Omental fat pad (tissue), 4 donors: ENCODE results near the gene AKT2. TPM values are rescaled to one million over a fixed set of nuclear protein-coding genes. Genes with fewer than 3 reads are reported as not detected.

Source experiments
- ATAC-seq: fragments of 150-250 bp; one replicate; pipeline ENCODE4 v1.9.1; 2016; ENCODE audit warnings: mild to moderate bottlenecking, moderate library complexity; ENCODE audit not compliant: low FRiP score
- DNase-seq: peaks from one replicate; pipeline ENCODE4 v3.0.0-alpha.2; 2019; ENCODE audit warnings: low spot score
- CTCF ChIP-seq, 3 donors: fragments of 450-650 bp; IDR thresholded peaks; one replicate each; pipeline ENCODE4 v1.5.1; 2016 to 2017; ENCODE audit warnings: antibody characterized with exemption in 3 of 3, mild to moderate bottlenecking in 3 of 3, moderate library complexity in 2 of 3
- total RNA-seq, 4 donors: library from RNA; depleted of rRNA; stranded (reverse); fragments of >200 nt; gene quantifications; one replicate each; pipeline ENCODE4 v1.1.0, GENCODE V29; 2016

Gene AKT2
- total RNA-seq, 4 donors from 2014 or later: 84.7 to 151 (median 99.1) TPM

- no peak for ATAC-seq
- TF ChIP-seq CTCF (IDR thresholded peaks at IDR 0.05): no peak
- no peak for DNase-seq
These were observed 17.3 kb upstream of the AKT2 start for GRCh38 chr19:40302224-40303011.

GRCh38 chr19:40300668-40301067, 15.5 kb upstream of the AKT2 start:
- no peak for DNase-seq
- TF ChIP-seq CTCF (IDR thresholded peaks at IDR 0.05): no peak
- ATAC-seq: no peak

GRCh38 chr19:40298026-40298425, 12.9 kb upstream of the AKT2 start:
- no peak for TF ChIP-seq CTCF (IDR thresholded peaks at IDR 0.05)
- DNase-seq (no peak), ATAC-seq (no peak)

GRCh38 chr19:40294560-40294959, 9.4 kb upstream of the AKT2 start:
- TF ChIP-seq CTCF (IDR thresholded peaks at IDR 0.05): no peak
- ATAC-seq (no peak), DNase-seq (no peak)

- DNase-seq (no peak), ATAC-seq (no peak)
- TF ChIP-seq CTCF (IDR thresholded peaks at IDR 0.05): no peak
These were observed 1.9 kb upstream of the AKT2 start for GRCh38 chr19:40286971-40287421.

- no peak for ATAC-seq
These were observed 1.3 kb upstream of the AKT2 start for GRCh38 chr19:40286235-40286970.

More at GRCh38 chr19:40286235-40286970, 1.3 kb upstream of the AKT2 start:
- no peak for TF ChIP-seq CTCF (IDR thresholded peaks at IDR 0.05)
- no peak for DNase-seq
